ENCODE data around the gene PDE3A.

The PDE3A gene

DNA sequence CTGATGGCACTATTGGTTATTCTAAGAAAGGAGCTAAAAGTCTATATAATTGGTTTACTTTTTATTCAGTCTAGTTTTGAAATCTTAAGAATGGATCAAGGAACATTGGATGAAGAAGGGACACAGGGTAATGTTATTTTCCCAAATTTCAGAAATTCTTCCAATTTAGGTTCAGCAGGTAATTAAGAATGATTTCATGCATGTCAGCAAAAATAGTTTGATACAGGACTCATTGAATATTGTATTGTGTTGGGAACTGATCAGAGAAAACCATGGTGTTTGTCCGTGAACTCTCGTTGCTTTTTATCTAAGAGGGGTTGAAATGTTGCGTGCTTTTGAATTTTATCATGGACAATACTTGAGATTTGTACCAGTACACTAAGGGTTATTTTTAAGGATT is 58.6 kb downstream of the PDE3A start:
- TF ChIP-seq, protein P1, sequence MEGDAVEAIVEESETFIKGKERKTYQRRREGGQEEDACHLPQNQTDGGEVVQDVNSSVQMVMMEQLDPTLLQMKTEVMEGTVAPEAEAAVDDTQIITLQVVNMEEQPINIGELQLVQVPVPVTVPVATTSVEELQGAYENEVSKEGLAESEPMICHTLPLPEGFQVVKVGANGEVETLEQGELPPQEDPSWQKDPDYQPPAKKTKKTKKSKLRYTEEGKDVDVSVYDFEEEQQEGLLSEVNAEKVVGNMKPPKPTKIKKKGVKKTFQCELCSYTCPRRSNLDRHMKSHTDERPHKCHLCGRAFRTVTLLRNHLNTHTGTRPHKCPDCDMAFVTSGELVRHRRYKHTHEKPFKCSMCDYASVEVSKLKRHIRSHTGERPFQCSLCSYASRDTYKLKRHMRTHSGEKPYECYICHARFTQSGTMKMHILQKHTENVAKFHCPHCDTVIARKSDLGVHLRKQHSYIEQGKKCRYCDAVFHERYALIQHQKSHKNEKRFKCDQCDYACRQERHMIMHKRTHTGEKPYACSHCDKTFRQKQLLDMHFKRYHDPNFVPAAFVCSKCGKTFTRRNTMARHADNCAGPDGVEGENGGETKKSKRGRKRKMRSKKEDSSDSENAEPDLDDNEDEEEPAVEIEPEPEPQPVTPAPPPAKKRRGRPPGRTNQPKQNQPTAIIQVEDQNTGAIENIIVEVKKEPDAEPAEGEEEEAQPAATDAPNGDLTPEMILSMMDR (IDR thresholded peaks at IDR 0.05; ENCODE audit: extremely low read depth, insufficient read depth, missing control alignments), result no peak
- DNase-seq (ENCODE audit: low spot score), result no peak
- in situ Hi-C loops (cut with MboI; ENCODE audit: low pct_unique_long_range_greater_than_20kb, low sequenced_read_pairs, unreplicated experiment), result no loop called here

DNA sequence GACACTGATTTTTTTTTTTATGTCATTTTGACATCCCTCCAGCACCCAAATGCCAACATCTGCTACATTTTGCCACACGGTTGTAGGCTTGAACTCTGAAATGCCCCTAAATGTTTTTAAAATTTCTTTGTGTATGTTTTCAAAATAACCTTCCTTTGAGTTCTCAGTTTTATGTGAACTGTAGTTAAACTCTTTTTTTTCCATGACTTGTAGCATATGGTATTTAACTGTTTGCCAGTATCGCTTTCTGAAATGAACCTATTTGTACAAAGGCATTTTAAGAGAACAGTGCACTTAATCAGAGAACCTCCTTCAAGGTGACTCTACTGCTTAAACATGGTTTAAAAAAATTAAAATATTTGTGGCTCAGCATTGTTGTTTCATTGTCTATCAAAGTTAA is 61.5 kb downstream of the PDE3A start:
- DNase-seq (ENCODE audit: low spot score), result no peak
- TF ChIP-seq, protein P1 (IDR thresholded peaks at IDR 0.05; ENCODE audit: extremely low read depth, insufficient read depth, missing control alignments), result no peak
- in situ Hi-C loops (cut with MboI; ENCODE audit: low pct_unique_long_range_greater_than_20kb, low sequenced_read_pairs, unreplicated experiment), result no loop called here

DNA sequence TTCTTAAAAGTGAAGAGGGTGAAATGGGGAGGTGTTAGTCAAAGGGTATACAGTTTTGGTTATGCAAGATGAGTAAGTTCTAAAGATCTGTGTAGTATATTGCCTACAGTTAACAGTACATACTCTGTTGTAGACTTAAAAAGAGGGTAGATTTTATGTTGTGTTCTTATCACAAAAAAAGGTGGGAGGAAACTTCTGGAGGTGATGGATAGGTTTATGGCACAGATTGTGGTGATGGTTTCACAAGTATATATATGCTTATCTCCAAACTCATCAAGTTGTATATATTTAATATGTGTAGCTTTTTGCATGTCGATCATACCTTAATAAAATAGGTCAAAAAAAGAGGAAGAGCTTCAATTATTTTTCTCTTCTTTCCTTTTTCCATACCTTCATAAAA is 64.0 kb downstream of the PDE3A start:
- in situ Hi-C loops (cut with MboI; ENCODE audit: low pct_unique_long_range_greater_than_20kb, low sequenced_read_pairs, unreplicated experiment), result no loop called here
- TF ChIP-seq, protein P1 (IDR thresholded peaks at IDR 0.05; ENCODE audit: extremely low read depth, insufficient read depth, missing control alignments), result no peak
- DNase-seq (ENCODE audit: low spot score), result no peak

DNA sequence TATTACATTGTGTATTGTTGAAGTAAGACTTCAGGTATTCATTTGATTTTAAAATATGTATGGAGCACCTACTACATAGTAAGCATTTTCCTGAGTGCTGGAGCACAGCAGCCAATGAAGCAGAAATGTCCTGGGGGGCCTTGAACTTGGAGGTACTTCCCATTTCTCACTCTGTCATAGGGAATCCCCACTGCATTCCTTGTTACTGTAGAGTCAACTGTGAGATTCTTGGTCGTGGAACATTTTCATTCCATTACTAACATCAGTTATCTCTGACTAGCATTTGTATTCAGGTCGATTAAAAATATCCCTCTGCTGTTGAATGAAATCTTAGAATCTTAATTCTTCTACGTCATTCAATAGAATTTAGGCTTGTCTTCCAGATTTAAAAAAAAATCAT is 66.7 kb downstream of the PDE3A start:
- no peak for DNase-seq (ENCODE audit: low spot score)
- in situ Hi-C loops (cut with MboI; ENCODE audit: low pct_unique_long_range_greater_than_20kb, low sequenced_read_pairs, unreplicated experiment), result no loop called here
- TF ChIP-seq, protein P1 (IDR thresholded peaks at IDR 0.05; ENCODE audit: extremely low read depth, insufficient read depth, missing control alignments), result no peak

DNA sequence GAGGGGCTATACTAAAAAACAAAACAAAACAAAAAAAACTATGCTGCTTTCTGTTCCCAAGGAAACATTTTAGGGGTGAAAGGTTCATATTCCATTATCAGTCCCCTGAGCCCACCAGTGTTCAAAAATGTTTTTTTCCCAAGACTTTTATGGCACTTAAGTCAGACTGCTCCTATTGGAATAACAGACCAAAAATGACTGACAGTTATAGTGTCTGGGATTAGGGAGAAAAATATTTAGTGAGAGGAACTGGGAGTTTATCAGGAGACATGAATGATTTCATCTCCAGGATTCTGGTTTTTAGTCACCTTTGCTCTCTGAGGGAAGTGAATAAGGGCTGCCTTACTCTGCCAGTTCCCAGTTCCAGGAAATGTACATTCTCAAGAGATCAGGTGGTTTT is 68.0 kb downstream of the PDE3A start:
- in situ Hi-C loops (cut with MboI; ENCODE audit: low pct_unique_long_range_greater_than_20kb, low sequenced_read_pairs, unreplicated experiment), result no loop called here
- TF ChIP-seq, protein P1 (IDR thresholded peaks at IDR 0.05; ENCODE audit: extremely low read depth, insufficient read depth, missing control alignments), result no peak
- DNase-seq (ENCODE audit: low spot score), result no peak

DNA sequence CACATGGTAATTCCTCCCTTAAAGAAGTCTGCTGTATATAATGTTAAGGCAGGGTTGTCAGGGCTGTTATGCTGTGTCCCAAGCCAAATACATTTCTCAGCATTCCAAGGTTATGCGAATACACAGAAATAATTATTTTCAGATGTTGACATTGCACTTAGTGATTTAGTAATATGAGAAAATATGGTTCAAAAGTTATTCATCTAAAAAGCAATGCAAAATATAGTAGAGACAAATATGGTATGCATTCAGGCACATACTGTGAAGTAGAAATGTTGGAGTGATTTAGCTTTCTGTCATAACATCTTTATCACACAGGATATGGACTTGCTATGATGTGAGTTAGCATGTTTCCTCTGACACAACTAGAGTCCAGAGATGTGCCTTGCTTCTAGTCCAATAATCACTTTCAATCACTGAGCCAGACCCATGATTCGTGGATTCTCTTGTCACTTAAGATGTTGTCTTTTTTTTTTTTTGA is 70.0 kb downstream of the PDE3A start:
- in situ Hi-C loops (cut with MboI; ENCODE audit: low pct_unique_long_range_greater_than_20kb, low sequenced_read_pairs, unreplicated experiment), result no loop called here
- DNase-seq (ENCODE audit: low spot score), result no peak
- TF ChIP-seq, protein P1 (IDR thresholded peaks at IDR 0.05; ENCODE audit: extremely low read depth, insufficient read depth, missing control alignments), result no peak

DNA sequence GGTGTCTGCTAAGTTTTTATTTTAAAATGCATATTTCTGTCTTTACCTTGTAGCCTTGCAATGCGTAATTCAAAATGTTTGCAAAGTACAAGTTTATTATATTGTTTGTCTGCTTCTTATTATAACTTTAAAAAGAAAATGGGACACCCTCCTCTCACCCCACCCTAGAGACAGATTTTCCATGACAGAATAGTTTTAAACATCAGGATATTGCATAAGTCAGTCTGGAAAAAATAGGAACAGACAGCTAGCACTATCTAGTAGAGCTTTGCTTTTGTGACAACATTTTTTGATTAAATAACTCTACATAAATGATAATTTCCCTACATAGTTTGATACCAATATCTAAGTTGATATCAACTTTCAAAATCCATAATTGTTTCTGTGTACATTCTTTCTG is 71.3 kb downstream of the PDE3A start:
- no peak for DNase-seq (ENCODE audit: low spot score)
- TF ChIP-seq, protein P1 (IDR thresholded peaks at IDR 0.05; ENCODE audit: extremely low read depth, insufficient read depth, missing control alignments), result no peak
- in situ Hi-C loops (cut with MboI; ENCODE audit: low pct_unique_long_range_greater_than_20kb, low sequenced_read_pairs, unreplicated experiment), result no loop called here
